Glutamatergic neuron (in vitro differentiated cells): ENCODE measurements around the gene OR13C4. TPM values are rescaled to one million over a fixed set of nuclear protein-coding genes. Genes with fewer than 3 reads are reported as not detected.

Source experiments
- DNase-seq: peaks from one replicate; pipeline ENCODE4 v3.0.0; 2022
- H3K27ac Mint-ChIP-seq: one replicate; pipeline ENCODE4 v1.8.0; 2020; ENCODE audit warnings: mild to moderate bottlenecking, mixed read lengths, inconsistent platforms; ENCODE audit not compliant: unreplicated experiment
- H3K27me3 Mint-ChIP-seq: one replicate; pipeline ENCODE4 v1.8.0; 2020; ENCODE audit warnings: mild to moderate bottlenecking, moderate library complexity, mixed read lengths, inconsistent platforms; ENCODE audit not compliant: unreplicated experiment
- H3K36me3 Mint-ChIP-seq: one replicate; pipeline ENCODE4 v1.8.0; 2020; ENCODE audit warnings: mild to moderate bottlenecking, mixed read lengths, inconsistent platforms; ENCODE audit not compliant: unreplicated experiment
- H3K4me1 Mint-ChIP-seq: one replicate; pipeline ENCODE4 v1.8.0; 2020; ENCODE audit warnings: mild to moderate bottlenecking, low read depth, mixed read lengths, inconsistent platforms; ENCODE audit not compliant: unreplicated experiment
- H3K4me3 Mint-ChIP-seq: one replicate; pipeline ENCODE4 v1.8.0; 2020; ENCODE audit warnings: mild to moderate bottlenecking, mixed read lengths, inconsistent platforms; ENCODE audit not compliant: unreplicated experiment
- H3K9me3 Mint-ChIP-seq: one replicate; pipeline ENCODE4 v1.8.0; 2020; ENCODE audit warnings: mild to moderate bottlenecking, moderate library complexity, mixed read lengths, inconsistent platforms; ENCODE audit not compliant: unreplicated experiment
- CTCF ChIP-seq: fragments of 200-600 bp; sonication (generic); IDR thresholded peaks from one replicate; pipeline ENCODE4 v1.5.0; 2021; ENCODE audit not compliant: partially characterized antibody, unreplicated experiment
- total RNA-seq: library from RNA; stranded (reverse); fragmentation: NEBNext Ultra II Directional; extraction: Animal tissue kit (Norgen Biotek cat#: 25700); gene quantifications from one replicate; pipeline ENCODE4 v1.2.1, GENCODE V29; 2021; ENCODE audit not compliant: unreplicated experiment

OR13C4 gene
- total RNA-seq, 1 donor from 2014 or later, result not detected

- peaks cover 6% of the 10 kb centered on the region for H3K36me3 Mint-ChIP-seq
- H3K9me3 Mint-ChIP-seq, result peaks cover 5% of the 10 kb centered on the region
- DNase-seq, result no peak
- peaks cover 4% of the 10 kb centered on the region for H3K27me3 Mint-ChIP-seq
- no peaks in the 10 kb centered on the region for H3K4me1 Mint-ChIP-seq
- no peak for TF ChIP-seq CTCF
- H3K4me3 Mint-ChIP-seq, result no peak overlapping the region
- H3K27ac Mint-ChIP-seq, result no peak overlapping the region
Observed at GRCh38 chr9:104556830-104557634, 30.0 kb upstream of the OR13C4 start.

GRCh38 chr9:104555521-104555920 is 28.5 kb upstream of the OR13C4 start:
- Mint-ChIP-seq H3K4me3 (no peak overlapping the region), H3K36me3 (peaks cover 6% of the 10 kb centered on the region), H3K27me3 (peaks cover 4% of the 10 kb centered on the region), H3K9me3 (peaks cover 5% of the 10 kb centered on the region), H3K4me1 (no peaks in the 10 kb centered on the region), H3K27ac (no peak overlapping the region)
- DNase-seq, result no peak
- TF ChIP-seq CTCF, result no peak

- H3K4me1 Mint-ChIP-seq, result no peaks in the 10 kb centered on the region
- peaks cover 6% of the 10 kb centered on the region for H3K36me3 Mint-ChIP-seq
- H3K27ac Mint-ChIP-seq, result no peak overlapping the region
- H3K27me3 Mint-ChIP-seq, result peaks cover 4% of the 10 kb centered on the region
- no peak for TF ChIP-seq CTCF
- peaks cover 3% of the 10 kb centered on the region for H3K9me3 Mint-ChIP-seq
- H3K4me3 Mint-ChIP-seq, result no peak overlapping the region
- no peak for DNase-seq
Observed at GRCh38 chr9:104553261-104553660, 26.3 kb upstream of the OR13C4 start.

- H3K27ac Mint-ChIP-seq, result no peak overlapping the region
- no peaks in the 10 kb centered on the region for H3K4me1 Mint-ChIP-seq
- TF ChIP-seq CTCF, result no peak
- no peaks in the 10 kb centered on the region for H3K27me3 Mint-ChIP-seq
- no peaks in the 10 kb centered on the region for H3K9me3 Mint-ChIP-seq
- H3K36me3 Mint-ChIP-seq, result no peaks in the 10 kb centered on the region
- no peak overlapping the region for H3K4me3 Mint-ChIP-seq
- DNase-seq, result no peak
Observed at GRCh38 chr9:104544644-104545043, 17.6 kb upstream of the OR13C4 start.

DNA sequence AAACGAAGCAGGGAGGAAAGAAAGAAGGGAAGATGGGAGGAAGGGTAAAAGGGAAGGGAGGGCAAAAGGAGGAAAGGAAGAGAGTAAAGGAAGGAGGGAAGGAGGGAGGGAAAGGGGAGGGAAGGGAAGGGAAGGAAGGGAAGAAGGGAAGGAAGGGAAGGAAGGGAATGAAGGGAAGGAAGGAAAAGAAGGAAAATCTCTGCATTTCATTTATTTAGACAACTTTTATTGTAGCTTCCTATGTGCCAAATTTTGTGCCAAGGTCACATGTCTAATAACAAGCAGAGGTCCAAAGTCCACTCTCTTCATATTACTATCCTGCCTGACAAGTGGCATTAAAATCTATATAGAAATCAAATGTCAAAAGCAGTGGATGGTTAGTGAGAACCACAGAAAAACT is 12.3 kb upstream of the OR13C4 start:
- Mint-ChIP-seq H3K4me1 (no peaks in the 10 kb centered on the region), H3K4me3 (no peak overlapping the region), H3K27me3 (no peaks in the 10 kb centered on the region), H3K27ac (no peak overlapping the region), H3K9me3 (no peaks in the 10 kb centered on the region), H3K36me3 (no peaks in the 10 kb centered on the region)
- no peak for DNase-seq
- TF ChIP-seq CTCF, result no peak
